GM12892 (cell line): ENCODE results near the gene RALB.

Experiments used
- DNase-seq: peaks from one replicate; pipeline ENCODE4 v3.0.0; 2011; ENCODE audit not compliant: insufficient read length
- FAIRE-seq: peaks from 2 replicates; lab custom pipeline; 2011; peaks lifted over from hg19 to GRCh38; lab: Jason Lieb, UNC
- POLR2A ChIP-seq: IDR thresholded peaks from 2 replicates; pipeline ENCODE4 v1.6.1; 2011; ENCODE audit warnings: low read depth, low read length, control low read depth
- POLR2AphosphoS5 ChIP-seq: IDR thresholded peaks from 2 replicates; pipeline ENCODE4 v1.6.1; 2011; ENCODE audit warnings: low read depth, low read length, control low read depth
- TAF1 ChIP-seq: IDR thresholded peaks from 2 replicates; pipeline ENCODE4 v1.6.1; 2011; ENCODE audit warnings: low read depth, mild to moderate bottlenecking, control low read depth, low read length, borderline replicate concordance

RALB gene

DNA sequence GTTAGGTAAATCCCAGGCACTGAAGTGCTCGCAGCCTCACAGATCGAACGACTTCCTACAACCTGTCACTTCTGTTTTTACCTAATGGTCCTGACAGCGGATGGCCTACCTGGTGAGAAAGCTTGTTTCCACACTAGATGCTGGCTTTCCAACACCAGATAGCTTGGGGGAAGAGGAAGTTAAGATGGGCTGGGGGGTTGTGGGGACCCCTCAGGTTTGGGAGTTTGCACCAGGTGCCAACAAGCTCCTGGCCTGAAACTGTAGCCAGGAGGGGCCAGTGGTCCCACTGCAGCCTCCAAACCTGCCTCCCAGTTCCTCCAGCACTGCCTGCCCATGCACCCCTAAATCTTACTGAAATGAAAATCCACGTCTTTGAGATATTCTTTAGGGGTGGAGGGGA lies 33.4 kb upstream of the RALB start:
- DNase-seq (no peak), FAIRE-seq (no peak)
- no peak for TF ChIP-seq POLR2A
- no peak for TF ChIP-seq POLR2AphosphoS5
- no peak for TF ChIP-seq TAF1

DNA sequence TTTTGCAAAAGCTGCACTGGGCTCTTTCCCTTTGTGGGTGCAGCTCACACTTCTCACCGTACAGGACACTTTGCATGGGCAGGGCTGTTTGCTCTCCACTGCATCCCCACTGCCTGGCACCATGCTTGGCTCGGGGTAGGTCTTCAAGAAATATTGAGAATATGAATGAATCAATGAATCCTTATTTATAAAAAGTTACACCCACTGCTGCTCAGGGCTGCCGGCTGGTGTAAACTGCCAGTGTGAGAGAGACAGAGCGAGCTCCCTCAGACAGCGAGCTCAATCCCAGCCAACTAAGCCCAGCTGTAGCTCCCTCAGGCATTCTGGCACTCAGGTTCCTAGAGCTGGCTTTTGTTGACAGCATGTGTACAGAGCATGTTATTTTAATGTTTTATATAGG lies 32.9 kb upstream of the RALB start:
- no peak for DNase-seq
- FAIRE-seq = no peak
- TF ChIP-seq POLR2AphosphoS5 (no peak), TAF1 (no peak), POLR2A (no peak)

DNA sequence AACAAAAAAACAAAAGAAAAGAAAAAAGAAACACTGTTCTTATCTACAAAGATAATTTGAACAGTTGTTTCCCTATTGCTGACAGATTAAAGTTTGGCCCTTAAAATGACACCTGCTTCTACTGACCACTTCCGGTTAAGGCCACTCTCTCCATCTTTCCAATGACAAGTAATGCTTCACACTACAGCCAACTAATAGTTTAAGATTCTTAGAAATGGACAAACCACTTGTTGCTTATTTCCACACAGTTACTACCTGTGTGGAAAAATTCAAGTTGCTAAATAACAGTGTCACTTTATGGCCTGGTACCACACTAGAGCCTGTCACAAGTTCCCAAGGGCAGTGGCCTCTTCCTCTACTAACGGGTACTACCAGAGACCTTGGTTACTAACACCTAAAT lies 31.9 kb upstream of the RALB start:
- TF ChIP-seq TAF1 = no peak
- TF ChIP-seq POLR2AphosphoS5 = no peak
- no peak for TF ChIP-seq POLR2A
- DNase-seq = no peak
- FAIRE-seq = no peak

DNA sequence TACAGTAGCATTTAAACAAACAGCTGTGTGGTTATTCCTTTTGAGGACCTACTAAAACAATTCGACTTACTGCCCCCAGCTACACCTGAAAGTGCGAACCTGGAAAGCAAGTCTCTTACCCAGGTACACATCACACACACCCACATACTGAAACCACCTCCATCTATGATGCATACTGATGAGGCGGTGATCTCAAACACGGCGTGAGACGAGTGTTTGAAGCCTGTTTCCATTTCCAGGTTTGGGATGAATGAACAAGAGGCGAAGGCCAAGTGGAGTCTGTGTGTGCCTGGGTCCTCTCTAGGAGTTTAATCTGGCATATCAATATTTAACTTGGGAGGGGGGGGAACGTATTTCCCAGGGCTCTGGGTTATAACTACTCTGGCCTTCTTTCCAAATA lies 31.0 kb upstream of the RALB start:
- no peak for FAIRE-seq
- no peak for DNase-seq
- TF ChIP-seq POLR2AphosphoS5 = no peak
- TF ChIP-seq TAF1 = no peak
- no peak for TF ChIP-seq POLR2A

DNA sequence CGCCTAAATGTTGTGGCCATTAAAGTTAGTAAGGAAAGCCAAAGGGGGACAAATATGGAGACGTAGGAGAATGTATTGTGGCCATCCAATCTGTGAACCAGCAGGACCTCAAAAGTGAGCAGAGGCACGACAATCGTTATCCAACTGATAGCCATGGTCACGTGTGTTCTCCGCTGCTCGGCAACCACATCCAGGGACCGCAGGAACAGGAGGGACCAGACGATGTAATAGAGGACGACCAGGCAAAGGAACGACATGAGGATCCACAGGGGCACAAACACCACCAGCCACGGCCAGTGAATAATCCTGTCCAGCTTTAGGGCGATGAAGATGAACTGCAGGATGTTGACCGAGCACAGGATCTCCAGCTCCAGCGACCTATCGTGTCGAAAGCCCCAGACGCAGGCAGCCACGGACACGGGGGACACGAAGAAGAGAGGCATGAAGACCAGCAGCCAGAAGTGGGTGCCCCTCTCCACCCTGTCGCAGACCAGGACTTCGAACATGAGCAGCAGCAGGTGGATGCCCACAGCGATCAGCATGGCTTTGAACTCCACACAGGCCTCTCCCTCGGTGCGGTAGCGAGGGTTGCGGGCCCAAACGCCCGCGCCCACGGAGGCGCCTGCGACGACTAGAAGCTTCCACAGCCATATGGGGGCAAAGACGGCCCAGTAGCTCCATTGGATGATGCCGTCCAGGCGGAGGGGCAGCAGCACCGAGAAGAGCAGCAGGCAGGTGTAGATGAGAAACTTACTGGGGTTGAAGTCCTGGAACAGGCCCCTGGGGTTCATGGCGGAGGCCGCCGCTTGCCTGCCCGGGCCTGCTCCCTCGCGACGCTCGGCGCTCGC lies 30.2 kb upstream of the RALB start:
- DNase-seq = no peak
- no peak for FAIRE-seq
- TF ChIP-seq POLR2A (no peak), POLR2AphosphoS5 (no peak), TAF1 (no peak)

DNA sequence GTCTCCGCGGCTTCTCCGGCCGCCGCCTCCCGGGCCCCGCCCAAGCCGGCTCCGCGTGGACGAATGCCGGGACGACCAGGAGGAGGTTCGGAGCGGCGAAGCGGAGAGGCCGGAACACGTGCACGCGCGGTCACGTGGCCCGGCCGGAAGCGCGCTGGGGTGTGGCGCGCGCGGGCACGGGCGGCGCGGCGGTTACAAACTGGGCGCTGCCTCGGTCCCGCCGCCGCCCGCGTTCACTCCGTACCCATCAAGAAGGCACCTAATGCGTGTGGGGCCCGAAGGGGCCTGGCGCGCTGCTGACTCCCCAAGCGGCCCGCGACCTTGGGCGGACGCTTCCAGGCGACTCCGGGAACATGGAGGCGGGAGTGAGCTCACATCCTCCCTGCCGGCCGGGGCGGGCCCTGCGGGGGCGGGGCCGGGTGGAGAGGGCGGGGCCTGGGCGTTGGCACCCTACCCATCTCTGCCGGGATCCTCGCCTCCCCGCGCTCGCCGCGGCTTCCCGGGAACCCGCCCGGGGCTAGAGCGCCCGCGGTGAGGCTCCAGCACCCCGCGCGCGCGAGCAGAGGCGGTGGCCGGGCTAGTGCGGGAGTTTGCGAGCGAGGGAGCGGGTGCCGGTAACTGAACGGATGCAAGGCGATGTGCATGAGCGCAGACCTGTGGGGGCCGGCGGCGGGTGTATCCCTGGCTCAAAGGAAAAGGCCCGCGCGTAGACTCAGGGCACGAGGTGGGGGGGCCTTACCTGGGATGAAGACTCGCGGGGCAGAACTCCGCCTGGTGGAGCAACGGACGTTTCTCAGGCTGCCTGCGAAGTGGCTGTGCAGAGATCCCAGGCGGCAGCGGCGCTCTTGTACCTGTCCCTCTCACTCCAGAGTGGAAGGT lies 29.4 kb upstream of the RALB start, which contains the start of gene TMEM185B:
TSS of gene TMEM185B (minus strand) at position 367 of the 879 bp plus-strand sequence. CDS start 424 bp downstream, outside the sequence.
- TF ChIP-seq TAF1 (0 out of 2 replicates have a peak, but pooled peaks have one; percentile 11), POLR2AphosphoS5 (peak; percentile 77), POLR2A (peak; percentile 80; the same call in 1 of the 2 replicates)
- FAIRE-seq = peak; percentile 97
- peak; percentile 96 for DNase-seq

DNA sequence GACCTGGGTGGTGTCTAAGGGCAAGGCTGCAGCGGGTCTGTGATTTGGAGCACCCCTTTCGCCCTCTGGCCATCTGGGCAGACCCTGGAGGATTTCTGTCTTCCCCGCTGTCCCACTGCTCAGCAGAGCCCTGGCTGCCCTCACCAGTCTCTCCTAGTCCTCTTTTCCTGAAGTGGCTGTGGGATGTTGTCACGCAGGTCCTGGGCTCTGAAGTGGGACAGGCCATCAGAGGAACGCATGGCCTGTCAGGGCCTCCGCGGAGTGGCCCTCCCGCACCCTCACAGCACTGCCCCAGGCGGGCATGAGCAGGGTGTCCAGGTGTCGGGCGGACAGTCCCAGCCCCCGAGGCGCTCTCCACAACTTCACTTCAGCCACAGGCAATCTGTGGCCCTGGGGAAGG lies 28.4 kb upstream of the RALB start:
- TF ChIP-seq POLR2AphosphoS5 = no peak
- TF ChIP-seq POLR2A = no peak
- no peak for TF ChIP-seq TAF1
- DNase-seq (no peak), FAIRE-seq (no peak)

DNA sequence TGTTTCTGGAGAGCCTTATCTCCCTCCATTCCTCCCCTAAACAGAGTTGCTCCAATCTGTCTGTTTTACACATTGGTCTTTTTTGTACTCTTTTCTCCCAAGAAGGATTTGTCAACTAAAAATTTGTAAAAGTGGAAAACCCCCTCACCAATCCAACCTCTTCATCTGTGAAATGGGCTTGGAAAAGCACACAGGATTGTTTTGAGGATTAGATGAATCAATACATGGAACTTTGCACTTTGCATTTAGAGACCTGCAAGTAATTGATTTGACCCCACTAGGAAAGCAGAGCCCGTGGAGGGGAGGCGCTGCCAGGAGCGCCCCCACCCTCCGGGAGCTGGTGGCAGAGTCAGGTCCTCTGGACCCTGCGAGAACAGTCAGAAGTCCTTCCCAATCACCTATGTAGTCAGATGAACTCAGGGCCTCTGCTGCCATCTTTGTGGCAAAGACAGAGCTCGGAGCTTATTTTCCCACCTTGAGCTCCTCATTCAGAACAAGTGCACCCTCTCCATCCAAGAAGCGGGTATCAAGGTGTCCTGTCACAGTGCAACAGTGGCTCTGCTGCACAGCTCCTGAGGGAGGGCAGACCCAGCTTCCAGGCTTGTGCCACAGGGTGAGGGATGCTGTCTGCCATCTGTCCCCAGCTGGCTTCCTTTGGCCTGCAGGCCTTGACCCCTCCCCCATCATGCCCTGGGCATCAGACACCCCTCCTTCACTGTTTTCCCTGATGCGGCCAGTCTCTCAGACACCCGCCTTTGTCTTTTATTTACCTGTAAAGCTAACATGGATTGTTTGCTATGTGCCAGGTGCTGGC lies 27.7 kb upstream of the RALB start:
- DNase-seq (no peak), FAIRE-seq (no peak)
- TF ChIP-seq TAF1 (no peak), POLR2AphosphoS5 (no peak), POLR2A (no peak)

DNA sequence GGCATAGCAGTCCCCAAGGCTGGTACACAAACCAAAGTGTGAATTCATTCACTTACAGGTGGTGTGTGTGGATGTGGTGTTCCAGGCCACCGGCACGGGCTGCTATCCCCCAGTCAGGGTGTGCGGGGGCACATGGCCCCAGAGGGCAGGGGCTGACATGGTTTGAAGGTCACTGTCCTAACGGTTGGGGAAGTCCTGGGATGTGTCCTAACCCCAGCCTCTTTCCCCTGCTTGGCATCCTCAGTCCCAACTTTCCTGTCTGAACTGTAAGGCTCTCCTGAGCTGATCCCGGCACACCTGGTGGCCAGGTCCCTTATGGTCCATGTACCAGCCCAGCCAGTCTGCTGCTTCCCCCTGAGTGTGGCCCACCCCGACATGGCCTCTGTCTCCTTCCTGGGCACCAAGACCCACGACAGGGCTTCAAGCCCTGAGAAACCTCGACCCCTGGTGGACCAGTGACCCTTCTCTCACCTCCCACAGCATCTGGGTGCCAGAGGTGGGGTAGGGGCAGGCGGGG lies 27.0 kb upstream of the RALB start:
- FAIRE-seq = no peak
- DNase-seq = no peak
- TF ChIP-seq POLR2A (no peak), POLR2AphosphoS5 (no peak), TAF1 (no peak)

DNA sequence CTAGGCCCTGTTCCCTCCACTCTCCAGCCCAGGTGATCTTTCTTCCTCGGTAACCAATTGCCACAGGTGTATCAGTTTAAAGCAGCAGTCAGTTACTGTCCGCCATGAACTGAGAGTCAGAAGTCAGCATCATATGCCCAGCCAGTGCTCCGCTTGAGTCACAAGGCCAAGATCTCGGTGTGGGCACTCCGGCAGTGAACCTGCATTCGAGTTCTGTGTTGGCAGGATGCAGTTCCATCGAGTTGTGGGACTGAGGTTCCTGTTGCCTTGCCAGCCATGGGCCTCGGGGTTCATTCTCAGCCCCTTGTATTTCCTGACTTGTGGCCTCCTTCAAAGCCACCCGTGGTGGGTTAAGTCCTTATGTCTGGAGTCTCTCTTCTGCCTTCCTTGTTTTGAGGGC lies 26.3 kb upstream of the RALB start:
- TF ChIP-seq POLR2A (no peak), TAF1 (no peak)
- DNase-seq (no peak), FAIRE-seq (no peak)
